HepG2 (cell line): ENCODE measurements around the gene RABGAP1L. TPM values are rescaled to one million over a fixed set of nuclear protein-coding genes. Genes with fewer than 3 reads are reported as not detected.

Source experiments
- ATAC-seq: fragments of 200-7000 bp; cut with Tn5 transposase; 3 replicates; pipeline ENCODE4 v1.9.1; 2020; ENCODE audit warnings: mild to moderate bottlenecking, moderate library complexity
- BruUV-seq: library from RNA; stranded (reverse); fragments of 400-500 nt; replicated peaks from 2 replicates; lab custom pipeline; 2021; lab: Mats Ljungman, UMichigan
- CTCF ChIA-PET: fragments of 300-600 bp; formaldehyde crosslinking; extraction: SDS; loops from one replicate; lab custom pipeline; 2021; ENCODE audit warnings: low total read pairs, inconsistent platforms, low intra/inter-chr PET ratio; lab: Yijun Ruan, JAX
- POLR2A ChIA-PET: fragments of 350-600 bp; sonication (Branson Sonifier 250); formaldehyde crosslinking; loops from one replicate; lab custom pipeline; 2020; ENCODE audit warnings: antibody characterized with exemption, inconsistent platforms; lab: Yijun Ruan, JAX
- DNase-seq: peaks from one replicate; pipeline ENCODE4 v3.0.0-alpha.2; 2015; ENCODE audit warnings: low spot score
- FAIRE-seq: peaks from 3 replicates; lab custom pipeline; 2011; peaks lifted over from hg19 to GRCh38; lab: Jason Lieb, UNC
- H2AFZ ChIP-seq: one replicate; pipeline ENCODE4 v1.6.1; 2011; ENCODE audit warnings: low read length, inconsistent platforms
- H3K27ac ChIP-seq: fragments of 300-600 bp; 3 replicates; pipeline ENCODE4 v1.8.0; 2011; ENCODE audit warnings: mixed run types, mild to moderate bottlenecking, mixed read lengths, low read length, inconsistent platforms; ENCODE audit not compliant: insufficient read depth; ENCODE audit errors: extremely low read length
- H3K27me3 ChIP-seq, 2 experiments: fragments of 200-600 bp in 1 of 2; 2 replicates in 1 of 2; 3 replicates in 1 of 2; pipeline versions ENCODE4 v1.6.0 to v1.8.0; 2011; ENCODE audit warnings: low read length in 2 of 2, mild to moderate bottlenecking in 2 of 2, moderate library complexity in 2 of 2, inconsistent platforms in 1 of 2; ENCODE audit not compliant: insufficient read depth in 2 of 2, control insufficient read depth in 1 of 2
- H3K36me3 ChIP-seq, 2 experiments: fragments of 200-600 bp in 1 of 2; replicated peaks in 1 of 2; 2 replicates in 1 of 2; 3 replicates in 1 of 2; pipeline versions ENCODE4 v1.5.1 to v1.8.0; 2011; ENCODE audit warnings: low read length in 2 of 2, inconsistent platforms in 1 of 2; ENCODE audit not compliant: insufficient read depth in 2 of 2, control insufficient read depth in 1 of 2
- H3K4me1 ChIP-seq: 2 replicates; pipeline ENCODE4 v1.5.1; 2012; ENCODE audit warnings: low read length, inconsistent platforms; ENCODE audit not compliant: insufficient read depth
- H3K4me2 ChIP-seq: 2 replicates; pipeline ENCODE4 v1.6.0; 2011; ENCODE audit warnings: low read depth, low read length, inconsistent platforms
- H3K4me3 ChIP-seq, 3 experiments: fragments of 200-600 bp in 1 of 3; sonication (generic), shearing (Covaris generic) in 1 of 3; replicated peaks in 1 of 3; 2 replicates each; pipeline ENCODE4 v1.5.1; 2011 to 2016; ENCODE audit warnings: low read length in 3 of 3, inconsistent platforms in 2 of 3, low read depth in 2 of 3, mild to moderate bottlenecking in 2 of 3, control low read depth in 1 of 3, mixed read lengths in 1 of 3; ENCODE audit not compliant: insufficient read depth in 1 of 3
- H3K79me2 ChIP-seq: one replicate; pipeline ENCODE4 v1.6.1; 2011; ENCODE audit warnings: low read length, inconsistent platforms; ENCODE audit not compliant: insufficient read depth
- H3K9ac ChIP-seq: 2 replicates; pipeline ENCODE4 v1.6.0; 2011; ENCODE audit warnings: mild to moderate bottlenecking, low read depth, low read length, inconsistent platforms; ENCODE audit not compliant: insufficient read depth
- H3K9me3 ChIP-seq: 2 replicates; pipeline ENCODE4 v1.5.1; 2012; ENCODE audit warnings: mild to moderate bottlenecking, low read length
- H4K20me1 ChIP-seq: 2 replicates; pipeline ENCODE4 v1.6.0; 2011; ENCODE audit warnings: inconsistent platforms, mild to moderate bottlenecking, low read length, moderate library complexity; ENCODE audit not compliant: insufficient read depth
- AHDC1 ChIP-seq: sonication (generic); formaldehyde crosslinking; IDR thresholded peaks from 2 replicates; pipeline ENCODE4 v1.5.1; 2020; ENCODE audit warnings: mild to moderate bottlenecking, missing genetic modification reagents, borderline replicate concordance
- DNMT3B ChIP-seq: conservative IDR thresholded peaks from 2 replicates; pipeline ENCODE4 v1.6.1; 2016; ENCODE audit warnings: missing biosample characterization, control low read depth
- DZIP1 ChIP-seq: sonication (generic); formaldehyde crosslinking; IDR thresholded peaks from 2 replicates; pipeline ENCODE4 v1.5.0; 2020; ENCODE audit warnings: mild to moderate bottlenecking, missing genetic modification reagents
- HNRNPH1 ChIP-seq: fragments of 200-400 bp; formaldehyde crosslinking; optimal IDR thresholded peaks from 2 replicates; pipeline ENCODE3; 2017; ENCODE audit warnings: mild to moderate bottlenecking, low read depth, low read length
- HOXA7 ChIP-seq: sonication (generic); formaldehyde crosslinking; IDR thresholded peaks from 2 replicates; pipeline ENCODE4 v1.8.1; 2022; ENCODE audit warnings: mild to moderate bottlenecking, missing genetic modification reagents, moderate library complexity
- ISX ChIP-seq: sonication (generic); formaldehyde crosslinking; conservative IDR thresholded peaks from 2 replicates; pipeline ENCODE4 v1.5.0; 2020; ENCODE audit warnings: missing genetic modification reagents
- MYPOP ChIP-seq: sonication (generic); formaldehyde crosslinking; IDR thresholded peaks from 2 replicates; pipeline ENCODE4 v1.8.1; 2023; ENCODE audit warnings: mild to moderate bottlenecking, moderate library complexity, missing genetic modification reagents
- PAX8 ChIP-seq: sonication (generic); formaldehyde crosslinking; IDR thresholded peaks from 2 replicates; pipeline ENCODE4 v1.8.0; 2022; ENCODE audit warnings: mild to moderate bottlenecking, missing genetic modification reagents, borderline replicate concordance
- RORA ChIP-seq: sonication (generic); formaldehyde crosslinking; IDR thresholded peaks from 2 replicates; pipeline ENCODE4 v1.5.0; 2020; ENCODE audit warnings: mild to moderate bottlenecking, missing genetic modification reagents, moderate library complexity
- TBX2 ChIP-seq: sonication (generic); formaldehyde crosslinking; IDR thresholded peaks from 2 replicates; pipeline ENCODE4 v1.5.0; 2020; ENCODE audit warnings: missing genetic modification reagents, mild to moderate bottlenecking, borderline replicate concordance
- ZNF205 ChIP-seq: IDR thresholded peaks from 2 replicates; pipeline ENCODE4 v1.6.1; 2018; ENCODE audit warnings: missing biosample characterization, missing genetic modification reagents
- ZNF441 ChIP-seq: sonication (generic); formaldehyde crosslinking; IDR thresholded peaks from 2 replicates; pipeline ENCODE4 v1.7.0; 2021; ENCODE audit warnings: missing genetic modification reagents, borderline replicate concordance
- ZNF629 ChIP-seq: sonication (generic); formaldehyde crosslinking; conservative IDR thresholded peaks from 2 replicates; pipeline ENCODE4 v1.5.0; 2020; ENCODE audit warnings: missing genetic modification reagents
- ZNF674 ChIP-seq: sonication (generic); formaldehyde crosslinking; IDR thresholded peaks from 2 replicates; pipeline ENCODE4 v1.5.0; 2020; ENCODE audit warnings: low read depth, mild to moderate bottlenecking, missing genetic modification reagents
- ZUFSP ChIP-seq: sonication (generic); formaldehyde crosslinking; IDR thresholded peaks from 2 replicates; pipeline ENCODE4 v1.9.0; 2021; ENCODE audit warnings: missing genetic modification reagents, mild to moderate bottlenecking, borderline replicate concordance
- in situ Hi-C: cut with HindIII; loops from 2 replicates; pipeline ENCODE4 v1.10.0; 2017; ENCODE audit warnings: low pct_unique_long_range_greater_than_20kb; ENCODE audit not compliant: extremely low pct_ligation_motif_present
- intact Hi-C: fragments of 100-400 bp; cut with micrococcal nuclease; formaldehyde crosslinking; loops from one replicate; pipeline ENCODE4 v1.10.0; 2022; ENCODE audit not compliant: unreplicated experiment
- polyA plus RNA-seq, 8 experiments: library from polyadenylated mRNA; depleted of rRNA in 3 of 8; stranded (reverse) in 7 of 8; unstranded in 1 of 8; fragments of >200 nt; fragmentation: Illumina TruSeq in 4 of 8; extraction: Trizol in 4 of 8; gene quantifications; 2 replicates each; pipeline versions ENCODE4 v1.2.1 to v1.2.3, GENCODE V29; 2011 to 2016; ENCODE audit warnings: low read depth in 4 of 8, missing spikeins in 1 of 8, mixed read lengths in 1 of 8; ENCODE audit not compliant: insufficient read depth in 1 of 8
- total RNA-seq, 5 experiments: library from RNA; depleted of rRNA; stranded (reverse); fragments of >200 nt; fragmentation: Illumina TruSeq; extraction: Trizol; gene quantifications; 2 replicates each; pipeline ENCODE4 v1.2.3, GENCODE V29; 2016; ENCODE audit warnings: low read depth in 1 of 5

The RABGAP1L gene
- total and polyA plus RNA-seq, 2 of the 13 experiments (the other 11 are each of a cell fraction or from before 2014, with no cell fraction given) = 7.9 to 22.6 TPM

GRCh38 chr1:174956976-174957375 lies 797.7 kb downstream of the RABGAP1L start:
- no peak overlapping the region for H3K4me3 ChIP-seq
- BruUV-seq = no TSS peak
- DNase-seq (no peak), ATAC-seq (no peak), FAIRE-seq (no peak)
- no peak overlapping the region for H3K9ac ChIP-seq
- H3K27me3 ChIP-seq = no peaks in the 10 kb centered on the region
- no peaks in the 10 kb centered on the region for H3K9me3 ChIP-seq
- POLR2A ChIA-PET = no interaction called here
- H3K4me1 ChIP-seq = peaks cover 32% of the 10 kb centered on the region
- H4K20me1 ChIP-seq = no peaks in the 10 kb centered on the region
- no peak overlapping the region for H3K4me2 ChIP-seq
- H3K36me3 ChIP-seq = no peaks in the 10 kb centered on the region
- H3K79me2 ChIP-seq = no peaks in the 10 kb centered on the region
- CTCF ChIA-PET = no interaction called here
- H2AFZ ChIP-seq = no peak overlapping the region
- in situ Hi-C loops (no loop called here), intact Hi-C loops (no loop called here)
- no peak overlapping the region for H3K27ac ChIP-seq
- TF ChIP-seq ZNF205 (CRISPR knock-in tag) = no peak
- TF ChIP-seq PAX8 (CRISPR knock-in tag) = no peak
- TF ChIP-seq HNRNPH1 = no peak
- no peak for TF ChIP-seq ZNF674 (CRISPR knock-in tag)
- TF ChIP-seq ZUFSP = no peak
- no peak for TF ChIP-seq ISX (CRISPR knock-in tag)
- no peak for TF ChIP-seq RORA (CRISPR knock-in tag)
- TF ChIP-seq DZIP1 (CRISPR knock-in tag) = no peak
- TF ChIP-seq ZNF441 (CRISPR knock-in tag) = no peak
- no peak for TF ChIP-seq MYPOP (CRISPR knock-in tag)
- no peak for TF ChIP-seq AHDC1
- TF ChIP-seq HOXA7 = no peak
- no peak for TF ChIP-seq ZNF629 (CRISPR knock-in tag)
- no peak for TF ChIP-seq DNMT3B (CRISPR knock-in tag)
- no peak for TF ChIP-seq TBX2 (CRISPR knock-in tag)
